ENCODE data around the gene PDE4C. TPM values are rescaled to one million over a fixed set of nuclear protein-coding genes. Genes with fewer than 3 reads are reported as not detected.

PDE4C gene
- total RNA-seq, 1 experiment from 2014 or later = 3.0 TPM

DNA sequence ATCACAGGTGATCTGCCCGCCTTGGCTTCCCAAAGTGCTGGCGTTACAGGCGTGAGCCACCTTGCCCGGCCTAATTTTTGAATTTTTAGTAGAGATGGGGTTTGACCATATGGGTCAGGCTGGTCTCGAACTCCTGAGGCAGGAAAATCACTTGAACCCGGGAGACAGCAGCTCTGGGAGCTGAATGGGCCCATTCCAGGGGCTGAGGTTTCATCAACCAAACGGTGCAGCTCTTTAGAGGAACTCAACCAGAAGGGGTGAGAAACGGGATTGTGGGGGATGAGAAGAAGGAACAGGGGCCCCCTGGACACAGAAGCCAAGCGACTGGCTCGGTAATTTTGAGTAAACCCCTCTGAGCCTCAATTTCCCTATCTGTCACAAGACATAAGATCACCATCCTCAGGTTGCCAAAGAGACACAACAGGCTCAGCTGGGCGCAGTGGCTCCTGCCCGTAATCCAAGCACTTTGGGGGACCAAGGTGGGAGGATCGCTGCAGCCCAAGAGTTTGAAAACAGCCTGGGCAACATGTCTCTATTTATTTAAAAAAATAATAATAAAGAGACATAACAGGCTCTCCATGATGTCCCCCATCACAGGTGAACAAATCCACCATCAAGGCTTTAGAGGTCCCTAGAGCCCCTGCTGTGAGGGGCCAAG, 47.5 kb upstream of the PDE4C start:
- no peak for ATAC-seq
- TF ChIP-seq NFE2L1 (CRISPR knock-in tag; IDR thresholded peaks at IDR 0.05) (no peak), FOXK1 (CRISPR knock-in tag; IDR thresholded peaks at IDR 0.05) (no peak), EMX1 (CRISPR knock-in tag; IDR thresholded peaks at IDR 0.05) (no peak), GRHL2 (CRISPR knock-in tag; IDR thresholded peaks at IDR 0.05; ENCODE audit: insufficient replicate concordance, severe bottlenecking) (no peak), ZNF138 (CRISPR knock-in tag; conservative IDR thresholded peaks at IDR 0.05) (no peak), ZNF263 (CRISPR knock-in tag; IDR thresholded peaks at IDR 0.05; ENCODE audit: low read depth) (no peak), JUN (CRISPR knock-in tag; IDR thresholded peaks at IDR 0.05) (no peak), ESRRA (CRISPR knock-in tag; IDR thresholded peaks at IDR 0.05; ENCODE audit: borderline replicate concordance) (no peak), ZBTB21 (CRISPR knock-in tag; IDR thresholded peaks at IDR 0.05; ENCODE audit: borderline replicate concordance) (no peak), HMGA2 (CRISPR knock-in tag; IDR thresholded peaks at IDR 0.05) (no peak)
- TF ChIP-seq, protein P1, sequence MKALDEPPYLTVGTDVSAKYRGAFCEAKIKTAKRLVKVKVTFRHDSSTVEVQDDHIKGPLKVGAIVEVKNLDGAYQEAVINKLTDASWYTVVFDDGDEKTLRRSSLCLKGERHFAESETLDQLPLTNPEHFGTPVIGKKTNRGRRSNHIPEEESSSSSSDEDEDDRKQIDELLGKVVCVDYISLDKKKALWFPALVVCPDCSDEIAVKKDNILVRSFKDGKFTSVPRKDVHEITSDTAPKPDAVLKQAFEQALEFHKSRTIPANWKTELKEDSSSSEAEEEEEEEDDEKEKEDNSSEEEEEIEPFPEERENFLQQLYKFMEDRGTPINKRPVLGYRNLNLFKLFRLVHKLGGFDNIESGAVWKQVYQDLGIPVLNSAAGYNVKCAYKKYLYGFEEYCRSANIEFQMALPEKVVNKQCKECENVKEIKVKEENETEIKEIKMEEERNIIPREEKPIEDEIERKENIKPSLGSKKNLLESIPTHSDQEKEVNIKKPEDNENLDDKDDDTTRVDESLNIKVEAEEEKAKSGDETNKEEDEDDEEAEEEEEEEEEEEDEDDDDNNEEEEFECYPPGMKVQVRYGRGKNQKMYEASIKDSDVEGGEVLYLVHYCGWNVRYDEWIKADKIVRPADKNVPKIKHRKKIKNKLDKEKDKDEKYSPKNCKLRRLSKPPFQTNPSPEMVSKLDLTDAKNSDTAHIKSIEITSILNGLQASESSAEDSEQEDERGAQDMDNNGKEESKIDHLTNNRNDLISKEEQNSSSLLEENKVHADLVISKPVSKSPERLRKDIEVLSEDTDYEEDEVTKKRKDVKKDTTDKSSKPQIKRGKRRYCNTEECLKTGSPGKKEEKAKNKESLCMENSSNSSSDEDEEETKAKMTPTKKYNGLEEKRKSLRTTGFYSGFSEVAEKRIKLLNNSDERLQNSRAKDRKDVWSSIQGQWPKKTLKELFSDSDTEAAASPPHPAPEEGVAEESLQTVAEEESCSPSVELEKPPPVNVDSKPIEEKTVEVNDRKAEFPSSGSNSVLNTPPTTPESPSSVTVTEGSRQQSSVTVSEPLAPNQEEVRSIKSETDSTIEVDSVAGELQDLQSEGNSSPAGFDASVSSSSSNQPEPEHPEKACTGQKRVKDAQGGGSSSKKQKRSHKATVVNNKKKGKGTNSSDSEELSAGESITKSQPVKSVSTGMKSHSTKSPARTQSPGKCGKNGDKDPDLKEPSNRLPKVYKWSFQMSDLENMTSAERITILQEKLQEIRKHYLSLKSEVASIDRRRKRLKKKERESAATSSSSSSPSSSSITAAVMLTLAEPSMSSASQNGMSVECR (CRISPR knock-in tag; IDR thresholded peaks at IDR 0.05; ENCODE audit: borderline replicate concordance) = no peak
- TF ChIP-seq, protein P2, sequence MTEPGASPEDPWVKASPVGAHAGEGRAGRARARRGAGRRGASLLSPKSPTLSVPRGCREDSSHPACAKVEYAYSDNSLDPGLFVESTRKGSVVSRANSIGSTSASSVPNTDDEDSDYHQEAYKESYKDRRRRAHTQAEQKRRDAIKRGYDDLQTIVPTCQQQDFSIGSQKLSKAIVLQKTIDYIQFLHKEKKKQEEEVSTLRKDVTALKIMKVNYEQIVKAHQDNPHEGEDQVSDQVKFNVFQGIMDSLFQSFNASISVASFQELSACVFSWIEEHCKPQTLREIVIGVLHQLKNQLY (CRISPR knock-in tag; IDR thresholded peaks at IDR 0.05) = no peak
- TF ChIP-seq, protein P3, sequence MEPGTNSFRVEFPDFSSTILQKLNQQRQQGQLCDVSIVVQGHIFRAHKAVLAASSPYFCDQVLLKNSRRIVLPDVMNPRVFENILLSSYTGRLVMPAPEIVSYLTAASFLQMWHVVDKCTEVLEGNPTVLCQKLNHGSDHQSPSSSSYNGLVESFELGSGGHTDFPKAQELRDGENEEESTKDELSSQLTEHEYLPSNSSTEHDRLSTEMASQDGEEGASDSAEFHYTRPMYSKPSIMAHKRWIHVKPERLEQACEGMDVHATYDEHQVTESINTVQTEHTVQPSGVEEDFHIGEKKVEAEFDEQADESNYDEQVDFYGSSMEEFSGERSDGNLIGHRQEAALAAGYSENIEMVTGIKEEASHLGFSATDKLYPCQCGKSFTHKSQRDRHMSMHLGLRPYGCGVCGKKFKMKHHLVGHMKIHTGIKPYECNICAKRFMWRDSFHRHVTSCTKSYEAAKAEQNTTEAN (CRISPR knock-in tag; IDR thresholded peaks at IDR 0.05) = no peak
- TF ChIP-seq, protein P4, sequence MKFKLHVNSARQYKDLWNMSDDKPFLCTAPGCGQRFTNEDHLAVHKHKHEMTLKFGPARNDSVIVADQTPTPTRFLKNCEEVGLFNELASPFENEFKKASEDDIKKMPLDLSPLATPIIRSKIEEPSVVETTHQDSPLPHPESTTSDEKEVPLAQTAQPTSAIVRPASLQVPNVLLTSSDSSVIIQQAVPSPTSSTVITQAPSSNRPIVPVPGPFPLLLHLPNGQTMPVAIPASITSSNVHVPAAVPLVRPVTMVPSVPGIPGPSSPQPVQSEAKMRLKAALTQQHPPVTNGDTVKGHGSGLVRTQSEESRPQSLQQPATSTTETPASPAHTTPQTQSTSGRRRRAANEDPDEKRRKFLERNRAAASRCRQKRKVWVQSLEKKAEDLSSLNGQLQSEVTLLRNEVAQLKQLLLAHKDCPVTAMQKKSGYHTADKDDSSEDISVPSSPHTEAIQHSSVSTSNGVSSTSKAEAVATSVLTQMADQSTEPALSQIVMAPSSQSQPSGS (CRISPR knock-in tag; IDR thresholded peaks at IDR 0.05; ENCODE audit: borderline replicate concordance, low read depth) = no peak
- TF ChIP-seq, protein P5, sequence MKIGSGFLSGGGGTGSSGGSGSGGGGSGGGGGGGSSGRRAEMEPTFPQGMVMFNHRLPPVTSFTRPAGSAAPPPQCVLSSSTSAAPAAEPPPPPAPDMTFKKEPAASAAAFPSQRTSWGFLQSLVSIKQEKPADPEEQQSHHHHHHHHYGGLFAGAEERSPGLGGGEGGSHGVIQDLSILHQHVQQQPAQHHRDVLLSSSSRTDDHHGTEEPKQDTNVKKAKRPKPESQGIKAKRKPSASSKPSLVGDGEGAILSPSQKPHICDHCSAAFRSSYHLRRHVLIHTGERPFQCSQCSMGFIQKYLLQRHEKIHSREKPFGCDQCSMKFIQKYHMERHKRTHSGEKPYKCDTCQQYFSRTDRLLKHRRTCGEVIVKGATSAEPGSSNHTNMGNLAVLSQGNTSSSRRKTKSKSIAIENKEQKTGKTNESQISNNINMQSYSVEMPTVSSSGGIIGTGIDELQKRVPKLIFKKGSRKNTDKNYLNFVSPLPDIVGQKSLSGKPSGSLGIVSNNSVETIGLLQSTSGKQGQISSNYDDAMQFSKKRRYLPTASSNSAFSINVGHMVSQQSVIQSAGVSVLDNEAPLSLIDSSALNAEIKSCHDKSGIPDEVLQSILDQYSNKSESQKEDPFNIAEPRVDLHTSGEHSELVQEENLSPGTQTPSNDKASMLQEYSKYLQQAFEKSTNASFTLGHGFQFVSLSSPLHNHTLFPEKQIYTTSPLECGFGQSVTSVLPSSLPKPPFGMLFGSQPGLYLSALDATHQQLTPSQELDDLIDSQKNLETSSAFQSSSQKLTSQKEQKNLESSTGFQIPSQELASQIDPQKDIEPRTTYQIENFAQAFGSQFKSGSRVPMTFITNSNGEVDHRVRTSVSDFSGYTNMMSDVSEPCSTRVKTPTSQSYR (CRISPR knock-in tag; IDR thresholded peaks at IDR 0.05) = no peak
- no peaks in the 10 kb centered on the region for H3K9me3 Mint-ChIP-seq
- DNase-seq (ENCODE audit: low spot score) = no peak
- ChIA-PET CTCF (interaction anchor here (0.7 to 4.0 kb wide), 14 partner anchors 7 to 145 kb away, joined by 3 to 24 read pairs (median 6); partner anchors contain the start of genes JUND, MPV17L2 and SSBP4), POLR2A (no interaction called here)
- H3K36me3 Mint-ChIP-seq = peaks cover 2% of the 10 kb centered on the region
- H3K4me3 Mint-ChIP-seq = no peak overlapping the region
- no peak overlapping the region for H3K27ac Mint-ChIP-seq
- H3K27me3 Mint-ChIP-seq (ENCODE audit: low read depth) = peaks cover 11% of the 10 kb centered on the region
- H3K4me1 Mint-ChIP-seq = peaks cover 12% of the 10 kb centered on the region
